SH-SY5Y (cell line): ENCODE results near the gene PRCD.

ENCODE experiments used
- GATA2 ChIP-seq: IDR thresholded peaks from 2 replicates; pipeline ENCODE4 v1.6.1; 2011; ENCODE audit warnings: mild to moderate bottlenecking, low read depth, low read length
- GATA3 ChIP-seq: IDR thresholded peaks from 2 replicates; pipeline ENCODE4 v1.6.1; 2011; ENCODE audit warnings: low read depth, mild to moderate bottlenecking, low read length, moderate library complexity

- TF ChIP-seq GATA2 = no peak
- TF ChIP-seq GATA3 = no peak
Observed at GRCh38 chr17:76572201-76572910, 32.5 kb downstream of the PRCD start.
